IMR-90 (cell line): ENCODE data around the gene OSBP2. TPM values are rescaled to one million over a fixed set of nuclear protein-coding genes. Genes with fewer than 3 reads are reported as not detected.
A peak's percentile ranks its signal among the peaks of the same experiment; 100 is the strongest.

ENCODE experiments used
- ATAC-seq: fragments of 200-7000 bp; cut with Tn5 transposase; 2 replicates; pipeline ENCODE4 v1.9.1; 2020; ENCODE audit warnings: low read depth, mild to moderate bottlenecking, moderate library complexity
- BruUV-seq: library from RNA; stranded (reverse); fragments of 400-500 nt; replicated peaks from 2 replicates; lab custom pipeline; 2021; lab: Mats Ljungman, UMichigan
- CTCF ChIA-PET: fragments of 300-600 bp; formaldehyde crosslinking; extraction: SDS; loops from one replicate; lab custom pipeline; 2021; ENCODE audit warnings: antibody characterized with exemption; lab: Yijun Ruan, JAX
- POLR2A ChIA-PET: fragments of 300-600 bp; sonication (Branson Sonifier 250); formaldehyde crosslinking; loops from one replicate; lab custom pipeline; 2022; ENCODE audit warnings: antibody characterized with exemption; ENCODE audit not compliant: unreplicated experiment; lab: Charles Lee
- DNase-seq: peaks from one replicate; pipeline ENCODE4 v3.0.0; 2013
- H2AFZ ChIP-seq: replicated peaks from 2 replicates; pipeline ENCODE3; 2013; ENCODE audit warnings: low read length, mild to moderate bottlenecking; ENCODE audit not compliant: poor library complexity
- H2AK5ac ChIP-seq: 2 replicates; pipeline ENCODE4 v1.6.1; 2013; ENCODE audit warnings: low read depth, low read length, inconsistent platforms
- H2AK9ac ChIP-seq: replicated peaks from 2 replicates; pipeline ENCODE3; 2013; ENCODE audit warnings: mild to moderate bottlenecking, low read depth, low read length, moderate library complexity; ENCODE audit not compliant: poor library complexity
- H2BK120ac ChIP-seq: 2 replicates; pipeline ENCODE4 v1.6.1; 2013; ENCODE audit warnings: low read depth, low read length, inconsistent platforms
- H2BK15ac ChIP-seq: 3 replicates; pipeline ENCODE4 v1.6.1; 2013; ENCODE audit warnings: low read depth, low read length, inconsistent platforms
- H2BK20ac ChIP-seq: 2 replicates; pipeline ENCODE4 v1.6.1; 2013; ENCODE audit warnings: low read depth, mild to moderate bottlenecking, inconsistent platforms, low read length, moderate library complexity
- H2BK5ac ChIP-seq: 2 replicates; pipeline ENCODE4 v1.6.1; 2013; ENCODE audit warnings: mild to moderate bottlenecking, low read depth, low read length, inconsistent platforms; ENCODE audit not compliant: poor library complexity, severe bottlenecking
- H3K14ac ChIP-seq: replicated peaks from 2 replicates; pipeline ENCODE4 v1.6.1; 2013; ENCODE audit warnings: low read depth, low read length, inconsistent platforms
- H3K18ac ChIP-seq: 2 replicates; pipeline ENCODE4 v1.6.1; 2013; ENCODE audit warnings: low read depth, low read length, control low read depth
- H3K23ac ChIP-seq: 2 replicates; pipeline ENCODE4 v1.6.1; 2013; ENCODE audit warnings: low read depth, low read length, inconsistent platforms
- H3K27ac ChIP-seq: 2 replicates; pipeline ENCODE4 v1.5.1; 2013; ENCODE audit warnings: mild to moderate bottlenecking, control low read depth, low read length; ENCODE audit not compliant: insufficient read depth
- H3K27me3 ChIP-seq: 2 replicates; pipeline ENCODE4 v1.6.1; 2013; ENCODE audit warnings: low read length; ENCODE audit not compliant: control insufficient read depth, insufficient read depth
- H3K36me3 ChIP-seq: 2 replicates; pipeline ENCODE4 v1.6.1; 2013; ENCODE audit warnings: low read length, mixed read lengths; ENCODE audit not compliant: control insufficient read depth, insufficient read depth
- H3K4ac ChIP-seq: 2 replicates; pipeline ENCODE4 v1.6.1; 2013; ENCODE audit warnings: low read depth, low read length, inconsistent platforms
- H3K4me1 ChIP-seq: 2 replicates; pipeline ENCODE4 v1.6.1; 2013; ENCODE audit warnings: low read length, mixed read lengths; ENCODE audit not compliant: control insufficient read depth, insufficient read depth
- H3K4me2 ChIP-seq: 2 replicates; pipeline ENCODE4 v1.6.1; 2013; ENCODE audit warnings: low read depth, mild to moderate bottlenecking, control low read depth, low read length, moderate library complexity
- H3K4me3 ChIP-seq: 2 replicates; pipeline ENCODE4 v1.5.1; 2013; ENCODE audit warnings: low read depth, mild to moderate bottlenecking, control low read depth, low read length, moderate library complexity; ENCODE audit not compliant: insufficient read depth
- H3K56ac ChIP-seq: 2 replicates; pipeline ENCODE4 v1.6.1; 2013; ENCODE audit warnings: low read length, inconsistent platforms; ENCODE audit not compliant: insufficient read depth; ENCODE audit errors: extremely low read depth
- H3K79me1 ChIP-seq, 2 experiments: 2 replicates each; pipeline ENCODE4 v1.6.1; 2013; ENCODE audit warnings: low read length in 2 of 2, inconsistent platforms in 1 of 2, low read depth in 1 of 2
- H3K9ac ChIP-seq: 2 replicates; pipeline ENCODE4 v1.6.1; 2013; ENCODE audit warnings: low read depth, low read length, control low read depth
- H3K9me1 ChIP-seq: 2 replicates; pipeline ENCODE4 v1.6.1; 2013; ENCODE audit warnings: low read length, inconsistent platforms; ENCODE audit not compliant: insufficient read depth
- H3K9me3 ChIP-seq: 2 replicates; pipeline ENCODE4 v1.6.1; 2013; ENCODE audit warnings: low read length; ENCODE audit not compliant: control insufficient read depth, insufficient read depth
- H4K20me1 ChIP-seq: 2 replicates; pipeline ENCODE4 v1.6.1; 2013; ENCODE audit warnings: low read length, inconsistent platforms; ENCODE audit not compliant: insufficient read depth
- H4K5ac ChIP-seq: 2 replicates; pipeline ENCODE4 v1.6.1; 2013; ENCODE audit warnings: mild to moderate bottlenecking, low read depth, low read length, control low read depth
- H4K8ac ChIP-seq, 2 experiments: 2 replicates each; pipeline ENCODE4 v1.6.1; 2013; ENCODE audit warnings: low read depth in 2 of 2, low read length in 2 of 2, control low read depth in 1 of 2, inconsistent platforms in 1 of 2
- H4K91ac ChIP-seq: 2 replicates; pipeline ENCODE4 v1.6.1; 2013; ENCODE audit warnings: low read depth, low read length, inconsistent platforms; ENCODE audit not compliant: insufficient read depth
- BHLHE40 ChIP-seq: fragments of 150-350 bp; IDR thresholded peaks from 2 replicates; pipeline ENCODE4 v1.6.1; 2016; ENCODE audit warnings: mild to moderate bottlenecking, low read depth, low read length
- CEBPB ChIP-seq: IDR thresholded peaks from 2 replicates; pipeline ENCODE4 v1.6.1; 2012; ENCODE audit warnings: low read depth, low read length, improper control_type of control experiment
- CHD1 ChIP-seq: IDR thresholded peaks from 2 replicates; pipeline ENCODE4 v1.6.1; 2012; ENCODE audit warnings: low read depth, low read length, improper control_type of control experiment
- CTCF ChIP-seq: conservative IDR thresholded peaks from 2 replicates; pipeline ENCODE4 v1.5.1; 2012; ENCODE audit warnings: mild to moderate bottlenecking, low read depth, low read length, improper control_type of control experiment
- ELK1 ChIP-seq: fragments of 150-350 bp; IDR thresholded peaks from 2 replicates; pipeline ENCODE4 v1.6.1; 2016; ENCODE audit warnings: low read depth, mild to moderate bottlenecking, low read length, moderate library complexity, borderline replicate concordance
- FOS ChIP-seq: fragments of 150-350 bp; IDR thresholded peaks from 2 replicates; pipeline ENCODE4 v1.6.1; 2016; ENCODE audit warnings: low read depth, low read length
- MAFK ChIP-seq: IDR thresholded peaks from 2 replicates; pipeline ENCODE4 v1.6.1; 2012; ENCODE audit warnings: low read depth, low read length, improper control_type of control experiment
- MAZ ChIP-seq: IDR thresholded peaks from 2 replicates; pipeline ENCODE4 v1.6.1; 2012; ENCODE audit warnings: low read depth, mild to moderate bottlenecking, low read length, improper control_type of control experiment, moderate library complexity, borderline replicate concordance
- MXI1 ChIP-seq: IDR thresholded peaks from 2 replicates; pipeline ENCODE4 v1.6.1; 2012; ENCODE audit warnings: low read depth, mild to moderate bottlenecking, low read length, moderate library complexity, borderline replicate concordance
- NFE2L2 ChIP-seq: fragments of 150-350 bp; IDR thresholded peaks from 2 replicates; pipeline ENCODE4 v1.6.1; 2016; ENCODE audit warnings: low read depth, mild to moderate bottlenecking, low read length
- POLR2A ChIP-seq: IDR thresholded peaks from 2 replicates; pipeline ENCODE4 v1.6.1; 2012; ENCODE audit warnings: mild to moderate bottlenecking, low read depth, low read length
- RAD21 ChIP-seq: IDR thresholded peaks from 2 replicates; pipeline ENCODE4 v1.6.1; 2012; ENCODE audit warnings: low read length, improper control_type of control experiment
- RCOR1 ChIP-seq: IDR thresholded peaks from 2 replicates; pipeline ENCODE4 v1.6.1; 2012; ENCODE audit warnings: mild to moderate bottlenecking, low read length, improper control_type of control experiment; ENCODE audit not compliant: insufficient replicate concordance
- RFX5 ChIP-seq: IDR thresholded peaks from 2 replicates; pipeline ENCODE4 v1.8.0; 2012; ENCODE audit warnings: low read depth, mild to moderate bottlenecking, low read length, moderate library complexity
- SMC3 ChIP-seq: fragments of 150-350 bp; IDR thresholded peaks from 2 replicates; pipeline ENCODE4 v1.6.1; 2016; ENCODE audit warnings: low read depth, mild to moderate bottlenecking, antibody characterized with exemption, low read length, moderate library complexity
- WGBS, 2 experiments: methylation state at CpG; one replicate each; pipeline versions ENCODE4 v1.1.5 to v1.1.7; 2013; ENCODE audit warnings: missing lambda C conversion rate in 2 of 2; ENCODE audit not compliant: insufficient read length in 1 of 2; ENCODE audit errors: extremely low coverage in 2 of 2; 5-methylcytosine and 5-hydroxymethylcytosine counted together
- dilution Hi-C: fragments of 300-500 bp; cut with HindIII; formaldehyde crosslinking; loops from one replicate; pipeline ENCODE4 v1.14.3; 2018; ENCODE audit warnings: low sequenced_read_pairs; ENCODE audit not compliant: unreplicated experiment
- in situ Hi-C: fragments of 300-500 bp; cut with MboI; formaldehyde crosslinking; loops from 3 replicates; pipeline ENCODE4 v1.14.3; 2019; ENCODE audit warnings: low sequenced_read_pairs, inconsistent platforms, mixed read lengths
- intact Hi-C: fragments of 100-400 bp; cut with micrococcal nuclease; formaldehyde crosslinking; loops from 2 replicates; pipeline ENCODE4 v1.10.0; 2022
- polyA plus RNA-seq, 3 experiments: library from polyadenylated mRNA; depleted of rRNA; stranded (reverse); fragments of >200 nt; gene quantifications; 2 replicates each; pipeline ENCODE4 v1.2.3, GENCODE V29; 2012; ENCODE audit warnings: low replicate concordance in 1 of 3
- total RNA-seq: library from RNA; depleted of rRNA; stranded (reverse); fragments of >200 nt; gene quantifications from 2 replicates; pipeline ENCODE4 v1.2.3, GENCODE V29; 2012
- TF ChIP-seq, protein P1 (sequence below): fragments of 150-350 bp; IDR thresholded peaks from 2 replicates; pipeline ENCODE4 v1.6.1; 2017; ENCODE audit warnings: mild to moderate bottlenecking, antibody characterized with exemption, low read length, low read depth

The OSBP2 gene
- total and polyA plus RNA-seq, 2 of the 4 experiments (the other 2 are of a cell fraction) = 1.8 to 2.2 TPM

GRCh38 chr22:30880847-30881246 lies 186.2 kb downstream of the OSBP2 start:
- Histone ChIP-seq H4K91ac (no peak overlapping the region), H2BK20ac (no peak overlapping the region), H3K27ac (no peak overlapping the region), H3K9ac (no peak overlapping the region), H4K8ac (no peak overlapping the region), H3K23ac (no peak overlapping the region), H3K14ac (no peak overlapping the region), H4K20me1 (no peaks in the 10 kb centered on the region), H2BK15ac (no peak overlapping the region), H3K79me1 (no peaks in the 10 kb centered on the region), H3K4ac (no peak overlapping the region), H3K56ac (no peak overlapping the region), H2BK120ac (no peak overlapping the region), H2AK9ac (no peak overlapping the region), H3K18ac (no peak overlapping the region), H4K5ac (no peak overlapping the region), H2AFZ (peak overlapping the region; percentile 43), H3K4me2 (no peak overlapping the region), H3K36me3 (no peaks in the 10 kb centered on the region), H3K27me3 (no peaks in the 10 kb centered on the region; the same call in 1 of the 2 replicates), H3K4me3 (no peak overlapping the region), H3K9me1 (no peaks in the 10 kb centered on the region), H3K9me3 (no peaks in the 10 kb centered on the region), H3K4me1 (no peaks in the 10 kb centered on the region; the same call in 1 of the 2 replicates), H2BK5ac (no peak overlapping the region), H2AK5ac (no peak overlapping the region)
- in situ Hi-C loops = no loop called here
- ChIA-PET CTCF (interaction anchor here (1.4 kb wide), 1 partner anchor 9 kb away, joined by 3 read pairs; no protein-coding TSS in a partner anchor), POLR2A (no interaction called here)
- no CpG with 5 or more reads among the region's 5 CpGs for WGBS, 2 experiments
- BruUV-seq = no TSS peak
- DNase-seq (no peak), ATAC-seq (no peak)
- intact Hi-C loops = no loop called here
- dilution Hi-C loops = no loop called here
- no peak for TF ChIP-seq BHLHE40
- TF ChIP-seq, protein P1, sequence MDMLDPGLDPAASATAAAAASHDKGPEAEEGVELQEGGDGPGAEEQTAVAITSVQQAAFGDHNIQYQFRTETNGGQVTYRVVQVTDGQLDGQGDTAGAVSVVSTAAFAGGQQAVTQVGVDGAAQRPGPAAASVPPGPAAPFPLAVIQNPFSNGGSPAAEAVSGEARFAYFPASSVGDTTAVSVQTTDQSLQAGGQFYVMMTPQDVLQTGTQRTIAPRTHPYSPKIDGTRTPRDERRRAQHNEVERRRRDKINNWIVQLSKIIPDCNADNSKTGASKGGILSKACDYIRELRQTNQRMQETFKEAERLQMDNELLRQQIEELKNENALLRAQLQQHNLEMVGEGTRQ = no peak
- TF ChIP-seq RCOR1 = no peak
- TF ChIP-seq ELK1 = no peak
- no peak for TF ChIP-seq NFE2L2
- no peak for TF ChIP-seq CHD1
- no peak for TF ChIP-seq RFX5
- TF ChIP-seq FOS = no peak
- TF ChIP-seq SMC3 = no peak
- no peak for TF ChIP-seq MAZ
- TF ChIP-seq POLR2A = no peak
- no peak for TF ChIP-seq RAD21
- no peak for TF ChIP-seq CEBPB
- TF ChIP-seq MAFK = no peak
- no peak for TF ChIP-seq MXI1
- no peak for TF ChIP-seq CTCF
